IMR-90 (cell line): ENCODE measurements around the gene SNTN. TPM values are rescaled to one million over a fixed set of nuclear protein-coding genes. Genes with fewer than 3 reads are reported as not detected.

ENCODE experiments used
- ATAC-seq: fragments of 200-7000 bp; cut with Tn5 transposase; 2 replicates; pipeline ENCODE4 v1.9.1; 2020; ENCODE audit warnings: low read depth, mild to moderate bottlenecking, moderate library complexity
- BruUV-seq: library from RNA; stranded (reverse); fragments of 400-500 nt; replicated peaks from 2 replicates; lab custom pipeline; 2021; lab: Mats Ljungman, UMichigan
- CTCF ChIA-PET: fragments of 300-600 bp; formaldehyde crosslinking; extraction: SDS; loops from one replicate; lab custom pipeline; 2021; ENCODE audit warnings: antibody characterized with exemption; lab: Yijun Ruan, JAX
- POLR2A ChIA-PET: fragments of 300-600 bp; sonication (Branson Sonifier 250); formaldehyde crosslinking; loops from one replicate; lab custom pipeline; 2022; ENCODE audit warnings: antibody characterized with exemption; ENCODE audit not compliant: unreplicated experiment; lab: Charles Lee
- DNase-seq: peaks from one replicate; pipeline ENCODE4 v3.0.0; 2013
- H2AFZ ChIP-seq: replicated peaks from 2 replicates; pipeline ENCODE3; 2013; ENCODE audit warnings: low read length, mild to moderate bottlenecking; ENCODE audit not compliant: poor library complexity
- H2AK5ac ChIP-seq: 2 replicates; pipeline ENCODE4 v1.6.1; 2013; ENCODE audit warnings: low read depth, low read length, inconsistent platforms
- H2AK9ac ChIP-seq: replicated peaks from 2 replicates; pipeline ENCODE3; 2013; ENCODE audit warnings: mild to moderate bottlenecking, low read depth, low read length, moderate library complexity; ENCODE audit not compliant: poor library complexity
- H2BK120ac ChIP-seq: 2 replicates; pipeline ENCODE4 v1.6.1; 2013; ENCODE audit warnings: low read depth, low read length, inconsistent platforms
- H2BK15ac ChIP-seq: 3 replicates; pipeline ENCODE4 v1.6.1; 2013; ENCODE audit warnings: low read depth, low read length, inconsistent platforms
- H2BK20ac ChIP-seq: 2 replicates; pipeline ENCODE4 v1.6.1; 2013; ENCODE audit warnings: low read depth, mild to moderate bottlenecking, inconsistent platforms, low read length, moderate library complexity
- H2BK5ac ChIP-seq: 2 replicates; pipeline ENCODE4 v1.6.1; 2013; ENCODE audit warnings: mild to moderate bottlenecking, low read depth, low read length, inconsistent platforms; ENCODE audit not compliant: poor library complexity, severe bottlenecking
- H3K14ac ChIP-seq: replicated peaks from 2 replicates; pipeline ENCODE4 v1.6.1; 2013; ENCODE audit warnings: low read depth, low read length, inconsistent platforms
- H3K18ac ChIP-seq: 2 replicates; pipeline ENCODE4 v1.6.1; 2013; ENCODE audit warnings: low read depth, low read length, control low read depth
- H3K23ac ChIP-seq: 2 replicates; pipeline ENCODE4 v1.6.1; 2013; ENCODE audit warnings: low read depth, low read length, inconsistent platforms
- H3K27ac ChIP-seq: 2 replicates; pipeline ENCODE4 v1.5.1; 2013; ENCODE audit warnings: mild to moderate bottlenecking, control low read depth, low read length; ENCODE audit not compliant: insufficient read depth
- H3K27me3 ChIP-seq: 2 replicates; pipeline ENCODE4 v1.6.1; 2013; ENCODE audit warnings: low read length; ENCODE audit not compliant: control insufficient read depth, insufficient read depth
- H3K36me3 ChIP-seq: 2 replicates; pipeline ENCODE4 v1.6.1; 2013; ENCODE audit warnings: low read length, mixed read lengths; ENCODE audit not compliant: control insufficient read depth, insufficient read depth
- H3K4ac ChIP-seq: 2 replicates; pipeline ENCODE4 v1.6.1; 2013; ENCODE audit warnings: low read depth, low read length, inconsistent platforms
- H3K4me1 ChIP-seq: 2 replicates; pipeline ENCODE4 v1.6.1; 2013; ENCODE audit warnings: low read length, mixed read lengths; ENCODE audit not compliant: control insufficient read depth, insufficient read depth
- H3K4me2 ChIP-seq: 2 replicates; pipeline ENCODE4 v1.6.1; 2013; ENCODE audit warnings: low read depth, mild to moderate bottlenecking, control low read depth, low read length, moderate library complexity
- H3K4me3 ChIP-seq: 2 replicates; pipeline ENCODE4 v1.5.1; 2013; ENCODE audit warnings: low read depth, mild to moderate bottlenecking, control low read depth, low read length, moderate library complexity; ENCODE audit not compliant: insufficient read depth
- H3K56ac ChIP-seq: 2 replicates; pipeline ENCODE4 v1.6.1; 2013; ENCODE audit warnings: low read length, inconsistent platforms; ENCODE audit not compliant: insufficient read depth; ENCODE audit errors: extremely low read depth
- H3K79me1 ChIP-seq, 2 experiments: 2 replicates each; pipeline ENCODE4 v1.6.1; 2013; ENCODE audit warnings: low read length in 2 of 2, inconsistent platforms in 1 of 2, low read depth in 1 of 2
- H3K9ac ChIP-seq: 2 replicates; pipeline ENCODE4 v1.6.1; 2013; ENCODE audit warnings: low read depth, low read length, control low read depth
- H3K9me1 ChIP-seq: 2 replicates; pipeline ENCODE4 v1.6.1; 2013; ENCODE audit warnings: low read length, inconsistent platforms; ENCODE audit not compliant: insufficient read depth
- H3K9me3 ChIP-seq: 2 replicates; pipeline ENCODE4 v1.6.1; 2013; ENCODE audit warnings: low read length; ENCODE audit not compliant: control insufficient read depth, insufficient read depth
- H4K20me1 ChIP-seq: 2 replicates; pipeline ENCODE4 v1.6.1; 2013; ENCODE audit warnings: low read length, inconsistent platforms; ENCODE audit not compliant: insufficient read depth
- H4K5ac ChIP-seq: 2 replicates; pipeline ENCODE4 v1.6.1; 2013; ENCODE audit warnings: mild to moderate bottlenecking, low read depth, low read length, control low read depth
- H4K8ac ChIP-seq, 2 experiments: 2 replicates each; pipeline ENCODE4 v1.6.1; 2013; ENCODE audit warnings: low read depth in 2 of 2, low read length in 2 of 2, control low read depth in 1 of 2, inconsistent platforms in 1 of 2
- H4K91ac ChIP-seq: 2 replicates; pipeline ENCODE4 v1.6.1; 2013; ENCODE audit warnings: low read depth, low read length, inconsistent platforms; ENCODE audit not compliant: insufficient read depth
- MAFK ChIP-seq: IDR thresholded peaks from 2 replicates; pipeline ENCODE4 v1.6.1; 2012; ENCODE audit warnings: low read depth, low read length, improper control_type of control experiment
- MAZ ChIP-seq: IDR thresholded peaks from 2 replicates; pipeline ENCODE4 v1.6.1; 2012; ENCODE audit warnings: low read depth, mild to moderate bottlenecking, low read length, improper control_type of control experiment, moderate library complexity, borderline replicate concordance
- NFE2L2 ChIP-seq: fragments of 150-350 bp; IDR thresholded peaks from 2 replicates; pipeline ENCODE4 v1.6.1; 2016; ENCODE audit warnings: low read depth, mild to moderate bottlenecking, low read length
- RAD21 ChIP-seq: IDR thresholded peaks from 2 replicates; pipeline ENCODE4 v1.6.1; 2012; ENCODE audit warnings: low read length, improper control_type of control experiment
- WGBS, 2 experiments: methylation state at CpG; one replicate each; pipeline versions ENCODE4 v1.1.5 to v1.1.7; 2013; ENCODE audit warnings: missing lambda C conversion rate in 2 of 2; ENCODE audit not compliant: insufficient read length in 1 of 2; ENCODE audit errors: extremely low coverage in 2 of 2; 5-methylcytosine and 5-hydroxymethylcytosine counted together
- dilution Hi-C: fragments of 300-500 bp; cut with HindIII; formaldehyde crosslinking; loops from one replicate; pipeline ENCODE4 v1.14.3; 2018; ENCODE audit warnings: low sequenced_read_pairs; ENCODE audit not compliant: unreplicated experiment
- in situ Hi-C: fragments of 300-500 bp; cut with MboI; formaldehyde crosslinking; loops from 3 replicates; pipeline ENCODE4 v1.14.3; 2019; ENCODE audit warnings: low sequenced_read_pairs, inconsistent platforms, mixed read lengths
- intact Hi-C: fragments of 100-400 bp; cut with micrococcal nuclease; formaldehyde crosslinking; loops from 2 replicates; pipeline ENCODE4 v1.10.0; 2022
- polyA plus RNA-seq, 3 experiments: library from polyadenylated mRNA; depleted of rRNA; stranded (reverse); fragments of >200 nt; gene quantifications; 2 replicates each; pipeline ENCODE4 v1.2.3, GENCODE V29; 2012; ENCODE audit warnings: low replicate concordance in 1 of 3
- total RNA-seq: library from RNA; depleted of rRNA; stranded (reverse); fragments of >200 nt; gene quantifications from 2 replicates; pipeline ENCODE4 v1.2.3, GENCODE V29; 2012

Gene SNTN
- total and polyA plus RNA-seq, 2 of the 4 experiments (the other 2 are of a cell fraction), result not detected

DNA sequence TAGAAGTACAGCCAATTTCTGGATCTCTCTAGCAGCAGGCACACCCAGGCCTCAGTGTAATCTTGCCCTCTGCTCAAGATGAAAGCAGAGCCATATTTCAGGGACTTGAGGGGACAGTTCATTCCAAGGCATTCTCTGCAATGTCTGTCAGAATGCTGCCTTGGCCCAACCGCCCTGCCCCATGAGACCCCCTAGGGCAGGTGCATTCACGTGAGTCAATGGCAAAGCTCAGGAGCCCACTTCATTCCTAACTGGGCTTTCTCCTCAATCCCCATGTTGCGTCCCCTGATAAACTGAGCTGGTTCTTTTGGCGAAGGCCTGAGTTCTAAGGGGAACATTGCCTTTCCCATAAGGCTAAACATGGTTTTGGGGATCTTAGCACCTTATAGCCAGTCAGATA, 9.5 kb downstream of the SNTN start:
- no peaks in the 10 kb centered on the region for H3K4me1 ChIP-seq
- no peaks in the 10 kb centered on the region for H3K9me3 ChIP-seq
- CTCF ChIA-PET, result interaction anchor here (0.6 to 0.7 kb wide), 2 partner anchors 63 to 310 kb away, joined by 3 read pairs; no protein-coding TSS in a partner anchor
- no peak overlapping the region for H3K23ac ChIP-seq
- no peaks in the 10 kb centered on the region for H3K79me1 ChIP-seq
- dilution Hi-C loops (no loop called here), intact Hi-C loops (no loop called here), in situ Hi-C loops (loop anchor here (10.0 kb wide), 1 partner anchor 307 kb away; no protein-coding TSS in a partner anchor)
- no peaks in the 10 kb centered on the region; the same call in 1 of the 2 replicates for H3K27me3 ChIP-seq
- ATAC-seq, result no peak
- no peak overlapping the region for H3K4ac ChIP-seq
- POLR2A ChIA-PET, result interaction anchor here (0.6 kb wide), 1 partner anchor 767 kb away, joined by 12 read pairs; no protein-coding TSS in a partner anchor
- BruUV-seq, result no TSS peak
- 100% methylated on average over 1 of the region's 4 CpGs; no CpG with 5 or more reads in 1 of the 2 experiments for WGBS, 2 experiments
- H2AFZ ChIP-seq, result no peak overlapping the region
- no peak overlapping the region for H2BK20ac ChIP-seq
- no peaks in the 10 kb centered on the region for H3K9me1 ChIP-seq
- no peak overlapping the region for H3K27ac ChIP-seq
- H3K36me3 ChIP-seq, result no peaks in the 10 kb centered on the region
- H4K91ac ChIP-seq, result no peak overlapping the region
- TF ChIP-seq MAFK (no peak), RAD21 (no peak), MAZ (no peak), NFE2L2 (no peak)
- no peak overlapping the region for H4K5ac ChIP-seq
- no peak overlapping the region for H2BK120ac ChIP-seq
- H3K18ac ChIP-seq, result no peak overlapping the region
- no peak overlapping the region for H2AK5ac ChIP-seq
- no peak overlapping the region for H3K14ac ChIP-seq
- H3K56ac ChIP-seq, result no peak overlapping the region
- H4K20me1 ChIP-seq, result no peaks in the 10 kb centered on the region
- no peak overlapping the region for H3K4me2 ChIP-seq
- H2BK15ac ChIP-seq, result no peak overlapping the region
- H3K4me3 ChIP-seq, result no peak overlapping the region
- no peak overlapping the region for H3K9ac ChIP-seq
- no peak overlapping the region for H4K8ac ChIP-seq
- H2BK5ac ChIP-seq, result no peak overlapping the region
- no peak for DNase-seq
- no peak overlapping the region for H2AK9ac ChIP-seq
